GM23248 (cell line): Measurements from ENCODE around the gene FUT1. TPM values are rescaled to one million over a fixed set of nuclear protein-coding genes. Genes with fewer than 3 reads are reported as not detected.

Source experiments
- DNase-seq: peaks from one replicate; pipeline ENCODE4 v3.0.0-alpha.2; 2015
- H2AFZ ChIP-seq: fragments of 200-600 bp; sonication (generic); 2 replicates; pipeline ENCODE4 v1.6.1; 2016; ENCODE audit warnings: antibody characterized with exemption
- H3F3A ChIP-seq: fragments of 200-600 bp; sonication (generic); 2 replicates; pipeline ENCODE4 v1.6.1; 2016; ENCODE audit warnings: mild to moderate bottlenecking, antibody characterized with exemption, mixed run types; ENCODE audit not compliant: insufficient read depth
- H3K27ac ChIP-seq: fragments of 200-600 bp; sonication (generic); 2 replicates; pipeline ENCODE4 v1.5.1; 2016; ENCODE audit warnings: mild to moderate bottlenecking
- H3K27me3 ChIP-seq: fragments of 200-600 bp; sonication (generic); replicated peaks from 2 replicates; pipeline ENCODE4 v1.6.1; 2016; ENCODE audit warnings: mild to moderate bottlenecking; ENCODE audit not compliant: insufficient read depth
- H3K36me3 ChIP-seq: fragments of 200-600 bp; sonication (generic); 2 replicates; pipeline ENCODE4 v1.6.1; 2016; ENCODE audit warnings: low read depth, mild to moderate bottlenecking
- H3K4me1 ChIP-seq: fragments of 200-600 bp; sonication (generic); 2 replicates; pipeline ENCODE4 v1.6.1; 2016; ENCODE audit warnings: mild to moderate bottlenecking; ENCODE audit not compliant: insufficient read depth
- H3K4me2 ChIP-seq: fragments of 200-600 bp; sonication (generic); one replicate; pipeline ENCODE4 v1.6.1; 2016; ENCODE audit warnings: mild to moderate bottlenecking; ENCODE audit not compliant: unreplicated experiment
- H3K4me3 ChIP-seq: fragments of 200-600 bp; sonication (generic); 2 replicates; pipeline ENCODE4 v1.5.1; 2016; ENCODE audit warnings: mild to moderate bottlenecking
- H3K79me2 ChIP-seq: fragments of 200-600 bp; sonication (generic); 2 replicates; pipeline ENCODE4 v1.6.1; 2016; ENCODE audit warnings: mild to moderate bottlenecking; ENCODE audit not compliant: insufficient read depth
- H3K9ac ChIP-seq: fragments of 200-600 bp; sonication (generic); 2 replicates; pipeline ENCODE4 v1.6.1; 2016; ENCODE audit warnings: mild to moderate bottlenecking
- H3K9me2 ChIP-seq: fragments of 200-600 bp; sonication (generic); 2 replicates; pipeline ENCODE4 v1.6.1; 2016; ENCODE audit warnings: mixed run types, mild to moderate bottlenecking, moderate library complexity; ENCODE audit not compliant: insufficient read depth
- H3K9me3 ChIP-seq: fragments of 200-600 bp; sonication (generic); one replicate; pipeline ENCODE4 v1.6.1; 2017; ENCODE audit warnings: low read depth
- H4K20me1 ChIP-seq: fragments of 200-600 bp; sonication (generic); 2 replicates; pipeline ENCODE4 v1.6.0; 2016; ENCODE audit not compliant: insufficient read depth
- EZH2 ChIP-seq: fragments of 200-600 bp; sonication (generic); IDR thresholded peaks from 2 replicates; pipeline ENCODE4 v1.6.1; 2018; ENCODE audit warnings: antibody characterized with exemption, mild to moderate bottlenecking; ENCODE audit not compliant: insufficient read depth, poor library complexity, severe bottlenecking
- EZH2phosphoT487 ChIP-seq: fragments of 200-600 bp; sonication (generic); IDR thresholded peaks from 2 replicates; pipeline ENCODE4 v1.6.1; 2018; ENCODE audit warnings: antibody characterized with exemption, moderate library complexity, mild to moderate bottlenecking, low read depth; ENCODE audit not compliant: insufficient read depth
- WGBS, 2 experiments: methylation state at CpG; one replicate each; pipeline ENCODE4 v1.1.6; 2015 to 2017; ENCODE audit warnings: low lambda C conversion rate in 2 of 2, low coverage in 1 of 2; ENCODE audit errors: missing lambda C conversion rate in 2 of 2; 5-methylcytosine and 5-hydroxymethylcytosine counted together
- in situ Hi-C: fragments of 300-500 bp; cut with MboI; formaldehyde crosslinking; loops from 2 replicates; pipeline ENCODE4 v1.15.0; 2020
- polyA plus RNA-seq: library from polyadenylated mRNA; unstranded; fragments of >200 nt; fragmentation: Nextera tagmentation; extraction: Ambion mirVana; gene quantifications from 2 replicates; pipeline ENCODE4 v1.2.1, GENCODE V29; 2016
- total RNA-seq: library from RNA; depleted of rRNA; stranded (reverse); fragments of >200 nt; shearing (Covaris generic); gene quantifications from 2 replicates; pipeline ENCODE4 v1.2.3, GENCODE V29; 2014; rRNA removed

The FUT1 gene
- not detected in 2 replicates for total RNA-seq
- polyA plus RNA-seq, result not detected in 2 replicates

DNA sequence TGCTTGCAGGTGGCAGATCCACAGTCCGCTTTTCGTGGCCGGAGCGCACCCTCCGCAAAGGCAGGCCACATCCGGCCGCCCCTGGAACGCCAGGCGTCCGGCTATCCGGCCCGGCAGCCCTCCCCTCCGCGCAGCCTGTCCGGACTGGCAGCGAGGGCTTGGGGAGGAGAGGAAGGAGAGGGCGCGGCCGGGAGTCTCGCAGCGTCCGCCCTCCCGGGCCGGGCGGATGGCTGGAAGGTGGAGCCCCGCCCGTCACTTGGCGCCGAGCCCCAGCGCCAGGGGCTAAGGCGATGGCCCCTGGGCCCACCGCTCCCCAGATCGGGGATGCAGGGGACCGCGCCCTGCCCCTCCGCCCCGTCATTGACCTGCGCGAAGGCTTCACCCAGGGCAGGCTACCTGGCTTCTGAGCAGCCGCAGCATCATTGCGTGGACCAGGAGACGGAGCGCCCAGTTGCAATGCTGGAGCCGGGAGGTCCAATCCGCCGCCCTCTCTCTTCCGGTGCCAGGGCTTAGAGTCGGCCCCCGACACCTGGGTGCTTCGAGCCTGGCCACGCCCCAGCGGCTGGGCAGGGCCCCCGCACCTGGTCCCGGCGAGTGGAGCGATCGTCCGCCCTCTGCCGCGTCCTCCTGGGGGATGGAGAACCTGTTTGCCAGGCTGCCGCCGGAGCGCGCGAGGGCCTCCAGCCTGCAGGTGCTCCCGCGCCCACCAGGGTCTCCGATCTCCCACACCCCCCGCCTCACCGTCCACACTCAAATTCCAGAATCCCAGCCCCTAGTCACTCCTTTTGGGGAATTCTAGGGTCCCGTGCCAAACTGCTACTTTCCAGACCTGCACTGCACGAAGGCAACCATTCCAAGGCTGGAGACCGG lies at the start of gene FUT1:
Gene FUT1 (minus strand): TSS at position 146 of the 870 bp plus-strand sequence. CDS start 1,360 bp downstream, outside the sequence.
- H3K27me3 ChIP-seq, result peaks cover 30% of the 10 kb centered on the region
- H4K20me1 ChIP-seq, result no peaks in the 10 kb centered on the region
- H3K9ac ChIP-seq, result no peak within 1 kb of the TSS
- H2AFZ ChIP-seq, result no peak within 1 kb of the TSS
- H3K27ac ChIP-seq, result no peak within 1 kb of the TSS
- H3K79me2 ChIP-seq, result no peaks in the 10 kb centered on the region
- DNase-seq, result peak; percentile 39
- H3K36me3 ChIP-seq, result no peaks in the 10 kb centered on the region
- WGBS, 2 experiments, result 9% methylated on average over 57 to 63 of the region's 73 CpGs
- H3K4me1 ChIP-seq, result no peaks in the 10 kb centered on the region
- no peaks in the 10 kb centered on the region for H3K9me3 ChIP-seq
- peak within 1 kb of the TSS; percentile 37 for H3K4me3 ChIP-seq
- no peaks in the 10 kb centered on the region for H3K9me2 ChIP-seq
- H3F3A ChIP-seq, result no peaks in the 10 kb centered on the region
- TF ChIP-seq EZH2phosphoT487 (no peak), EZH2 (no peak)
- H3K4me2 ChIP-seq, result peak within 1 kb of the TSS; percentile 35
- in situ Hi-C loops, result no loop called here

DNA sequence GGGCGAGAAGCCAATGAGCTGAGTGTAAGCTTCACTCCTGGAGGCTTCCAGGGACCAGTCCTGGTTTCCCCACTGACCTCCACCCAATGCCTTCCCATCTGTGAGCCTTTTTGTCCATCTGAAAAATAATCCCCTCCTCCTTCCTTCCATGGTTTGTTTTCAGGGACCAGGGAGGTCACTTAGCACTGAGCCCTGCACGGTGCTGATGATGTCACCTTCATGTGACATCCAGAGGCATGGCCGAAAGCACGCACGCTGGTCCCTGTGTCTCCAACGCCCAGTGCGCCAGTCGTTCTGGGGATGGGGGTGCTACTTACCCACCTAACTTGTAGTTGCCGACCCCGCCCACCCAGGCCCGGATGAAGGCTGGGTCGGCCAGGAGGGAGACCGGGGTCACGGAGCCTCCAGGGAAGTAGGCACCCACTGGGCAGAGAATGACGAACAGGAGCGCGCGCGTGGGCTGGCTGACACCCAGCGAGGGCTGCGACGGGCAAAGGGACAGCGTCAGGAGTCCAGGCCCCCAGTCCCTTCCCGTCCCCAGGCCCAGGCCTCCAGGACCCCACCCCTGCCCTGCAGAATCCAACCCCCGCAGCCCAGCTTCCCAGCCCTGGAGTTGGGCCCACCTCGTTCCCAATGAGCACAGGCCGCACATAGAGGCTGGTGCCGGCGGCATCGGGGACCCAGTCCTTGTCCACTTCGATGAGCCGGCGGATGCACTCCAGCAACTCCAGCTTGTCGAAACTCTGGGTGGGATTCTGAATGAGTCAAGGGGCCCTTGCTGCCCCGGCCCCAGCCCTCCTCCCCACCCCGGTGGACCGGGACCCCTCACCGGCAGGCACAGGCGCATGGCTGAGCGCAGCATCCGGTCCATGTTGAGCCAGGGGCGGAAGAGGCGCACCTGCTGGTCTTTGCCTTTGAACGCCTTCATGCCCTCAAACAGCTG lies 47.2 kb upstream of the FUT1 start:
- H3K4me3 ChIP-seq, result no peak overlapping the region
- no peaks in the 10 kb centered on the region for H3K9me3 ChIP-seq
- H3K4me2 ChIP-seq, result no peak overlapping the region
- no peak overlapping the region for H3K27ac ChIP-seq
- no peaks in the 10 kb centered on the region for H3K36me3 ChIP-seq
- no peak overlapping the region for H2AFZ ChIP-seq
- H3F3A ChIP-seq, result peaks cover 5% of the 10 kb centered on the region; the same call in 1 of the 2 replicates
- 90 to 91% methylated on average over 24 to 44 of the region's 44 CpGs for whole genome bisulfite sequencing, 2 experiments
- no peaks in the 10 kb centered on the region for H3K27me3 ChIP-seq
- H3K9me2 ChIP-seq, result no peaks in the 10 kb centered on the region
- no peak for TF ChIP-seq EZH2phosphoT487
- TF ChIP-seq EZH2, result no peak
- no peaks in the 10 kb centered on the region for H3K79me2 ChIP-seq
- in situ Hi-C loops, result loop anchor here (10.0 kb wide), 1 partner anchor 175 kb away; no protein-coding TSS in a partner anchor
- H4K20me1 ChIP-seq, result no peaks in the 10 kb centered on the region
- no peak overlapping the region for H3K9ac ChIP-seq
- DNase-seq, result no peak
- no peaks in the 10 kb centered on the region for H3K4me1 ChIP-seq

DNA sequence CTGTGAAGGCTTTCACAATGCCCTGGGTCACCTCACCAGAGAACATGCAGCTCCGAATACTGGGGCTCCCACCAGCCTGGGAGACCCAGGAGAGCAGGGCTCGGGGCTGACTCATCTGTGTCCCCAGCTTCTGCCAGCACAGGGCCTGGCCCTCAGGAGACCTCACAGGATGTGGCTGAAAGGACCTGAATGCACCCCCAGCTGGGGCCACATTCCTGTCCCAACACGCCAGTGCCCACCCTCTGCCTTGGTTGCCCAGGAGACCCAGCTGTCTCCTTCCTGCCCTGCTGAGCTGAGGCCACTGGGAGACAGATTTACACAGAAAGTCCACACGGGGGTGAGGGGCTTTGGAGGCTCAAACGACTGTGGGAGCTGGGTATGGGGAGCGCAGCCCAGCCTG lies 46.5 kb upstream of the FUT1 start:
- 69 to 73% methylated on average over 6 of the region's 6 CpGs for WGBS, 2 experiments
- TF ChIP-seq EZH2 (no peak), EZH2phosphoT487 (no peak)
- no peaks in the 10 kb centered on the region for H3K27me3 ChIP-seq
- H3K27ac ChIP-seq, result no peak overlapping the region
- H3K4me3 ChIP-seq, result no peak overlapping the region
- peaks cover 5% of the 10 kb centered on the region; the same call in 1 of the 2 replicates for H3F3A ChIP-seq
- H3K79me2 ChIP-seq, result no peaks in the 10 kb centered on the region
- H3K9me3 ChIP-seq, result no peaks in the 10 kb centered on the region
- H3K4me2 ChIP-seq, result no peak overlapping the region
- H3K36me3 ChIP-seq, result no peaks in the 10 kb centered on the region
- in situ Hi-C loops, result loop anchor here (10.0 kb wide), 1 partner anchor 176 kb away; no protein-coding TSS in a partner anchor
- no peak overlapping the region for H2AFZ ChIP-seq
- DNase-seq, result no peak
- H3K9me2 ChIP-seq, result no peaks in the 10 kb centered on the region
- H3K9ac ChIP-seq, result no peak overlapping the region
- no peaks in the 10 kb centered on the region for H4K20me1 ChIP-seq
- no peaks in the 10 kb centered on the region for H3K4me1 ChIP-seq

DNA sequence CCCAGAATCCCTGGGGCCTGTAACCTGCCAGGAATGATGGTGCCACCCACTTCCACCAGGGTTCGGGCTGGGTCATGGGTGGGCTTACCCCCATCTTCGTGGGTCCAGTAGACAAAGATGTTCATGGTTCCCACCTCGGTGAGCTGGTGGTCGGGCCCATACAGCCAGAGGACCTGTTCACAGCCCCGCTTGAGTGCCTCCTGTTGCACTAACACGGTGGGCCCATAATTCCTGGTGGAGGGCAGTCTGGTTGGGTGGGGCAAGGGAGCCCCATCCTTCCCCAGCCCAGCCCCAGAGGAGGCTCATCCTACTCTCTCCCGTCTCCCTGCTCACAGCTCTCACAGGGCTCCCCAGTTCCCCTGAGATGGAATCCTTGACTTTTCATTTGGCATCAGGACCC lies 44.7 kb upstream of the FUT1 start:
- Histone ChIP-seq H3K27ac (no peak overlapping the region), H3K9ac (no peak overlapping the region), H3K4me2 (no peak overlapping the region), H3K79me2 (no peaks in the 10 kb centered on the region), H2AFZ (no peak overlapping the region), H3K36me3 (no peaks in the 10 kb centered on the region), H3K9me3 (no peaks in the 10 kb centered on the region), H3F3A (peaks cover 5% of the 10 kb centered on the region; the same call in 1 of the 2 replicates), H3K4me1 (no peaks in the 10 kb centered on the region), H4K20me1 (no peaks in the 10 kb centered on the region), H3K4me3 (no peak overlapping the region), H3K9me2 (no peaks in the 10 kb centered on the region), H3K27me3 (no peaks in the 10 kb centered on the region)
- WGBS, 2 experiments, result 80 to 86% methylated on average over 7 of the region's 7 CpGs
- in situ Hi-C loops, result loop anchor here (10.0 kb wide), 1 partner anchor 178 kb away; no protein-coding TSS in a partner anchor
- no peak for TF ChIP-seq EZH2phosphoT487
- no peak for TF ChIP-seq EZH2
- DNase-seq, result no peak
